GM18867 (cell line): ENCODE data around the gene ZNF668.
"Not testable (repeated sequence)": the region's sequence is repeated elsewhere in the genome, so short reads cannot be mapped to it uniquely, and the experiment has no call there.

ENCODE experiments used
- ATAC-seq: cut with Tn5 transposase; IDR thresholded peaks from one replicate; pipeline ENCODE4 v1.9.1; 2021; ENCODE audit warnings: mild to moderate bottlenecking, moderate library complexity; ENCODE audit not compliant: unreplicated experiment

Gene ZNF668

GRCh38 chr16:31016018-31016417 is 58.0 kb downstream of the ZNF668 start:
- ATAC-seq = no peak

GRCh38 chr16:31013292-31013691 is 60.7 kb downstream of the ZNF668 start:
- ATAC-seq = not testable (repeated sequence)

- not testable (repeated sequence) for ATAC-seq
Measured at GRCh38 chr16:31011815-31012214, 62.2 kb downstream of the ZNF668 start.
